ENCODE measurements around the gene NINJ1.
A peak's percentile ranks its signal among the peaks of the same experiment; 100 is the strongest.

The NINJ1 gene

GRCh38 chr9:93130861-93131481 is 3.1 kb downstream of the NINJ1 start:
- peak overlapping the region; percentile 67 for H3K27ac Mint-ChIP-seq
- no peaks in the 10 kb centered on the region for H3K27me3 Mint-ChIP-seq (ENCODE audit: low read depth)
- H3K4me1 Mint-ChIP-seq (ENCODE audit: low read depth), result peaks cover 55% of the 10 kb centered on the region
- no peaks in the 10 kb centered on the region for H3K9me3 Mint-ChIP-seq
- peaks cover 8% of the 10 kb centered on the region for H3K36me3 Mint-ChIP-seq (ENCODE audit: low read depth)
- H3K4me3 Mint-ChIP-seq, result no peak overlapping the region

- Mint-ChIP-seq H3K27ac (peak overlapping the region; percentile 67), H3K9me3 (no peaks in the 10 kb centered on the region), H3K4me3 (peak overlapping the region; percentile 44), H3K4me1 (ENCODE audit: low read depth) (peaks cover 55% of the 10 kb centered on the region), H3K36me3 (ENCODE audit: low read depth) (peaks cover 11% of the 10 kb centered on the region), H3K27me3 (ENCODE audit: low read depth) (no peaks in the 10 kb centered on the region)
Observed at GRCh38 chr9:93129691-93130500, 4.2 kb downstream of the NINJ1 start.

GRCh38 chr9:93129286-93129685 is 4.8 kb downstream of the NINJ1 start:
- H3K9me3 Mint-ChIP-seq, result no peaks in the 10 kb centered on the region
- H3K27ac Mint-ChIP-seq, result no peak overlapping the region
- H3K4me3 Mint-ChIP-seq, result no peak overlapping the region
- peaks cover 11% of the 10 kb centered on the region for H3K36me3 Mint-ChIP-seq (ENCODE audit: low read depth)
- H3K4me1 Mint-ChIP-seq (ENCODE audit: low read depth), result peaks cover 51% of the 10 kb centered on the region
- H3K27me3 Mint-ChIP-seq (ENCODE audit: low read depth), result no peaks in the 10 kb centered on the region

GRCh38 chr9:93128715-93129224 is 5.3 kb downstream of the NINJ1 start:
- Mint-ChIP-seq H3K27me3 (ENCODE audit: low read depth) (no peaks in the 10 kb centered on the region), H3K27ac (peak overlapping the region; percentile 23), H3K4me3 (no peak overlapping the region), H3K36me3 (ENCODE audit: low read depth) (peaks cover 14% of the 10 kb centered on the region), H3K9me3 (no peaks in the 10 kb centered on the region), H3K4me1 (ENCODE audit: low read depth) (peaks cover 51% of the 10 kb centered on the region)

GRCh38 chr9:93128011-93128714 is 5.9 kb downstream of the NINJ1 start:
- Mint-ChIP-seq H3K27ac (peak overlapping the region; percentile 23), H3K9me3 (no peaks in the 10 kb centered on the region), H3K4me1 (ENCODE audit: low read depth) (peaks cover 50% of the 10 kb centered on the region), H3K36me3 (ENCODE audit: low read depth) (peaks cover 14% of the 10 kb centered on the region), H3K4me3 (no peak overlapping the region), H3K27me3 (ENCODE audit: low read depth) (no peaks in the 10 kb centered on the region)

GRCh38 chr9:93127395-93127911 is 6.6 kb downstream of the NINJ1 start:
- H3K4me1 Mint-ChIP-seq (ENCODE audit: low read depth), result peaks cover 43% of the 10 kb centered on the region
- H3K4me3 Mint-ChIP-seq, result no peak overlapping the region
- H3K36me3 Mint-ChIP-seq (ENCODE audit: low read depth), result peaks cover 14% of the 10 kb centered on the region
- no peaks in the 10 kb centered on the region for H3K9me3 Mint-ChIP-seq
- peak overlapping the region; percentile 75 for H3K27ac Mint-ChIP-seq
- no peaks in the 10 kb centered on the region for H3K27me3 Mint-ChIP-seq (ENCODE audit: low read depth)

- H3K9me3 Mint-ChIP-seq, result no peaks in the 10 kb centered on the region
- H3K36me3 Mint-ChIP-seq (ENCODE audit: low read depth), result peaks cover 15% of the 10 kb centered on the region
- no peaks in the 10 kb centered on the region for H3K27me3 Mint-ChIP-seq (ENCODE audit: low read depth)
- H3K4me3 Mint-ChIP-seq, result no peak overlapping the region
- H3K27ac Mint-ChIP-seq, result peak overlapping the region; percentile 75
- peaks cover 40% of the 10 kb centered on the region for H3K4me1 Mint-ChIP-seq (ENCODE audit: low read depth)
Observed at GRCh38 chr9:93126825-93127368, 7.2 kb downstream of the NINJ1 start.

- H3K27me3 Mint-ChIP-seq (ENCODE audit: low read depth), result no peaks in the 10 kb centered on the region
- no peaks in the 10 kb centered on the region for H3K9me3 Mint-ChIP-seq
- peaks cover 35% of the 10 kb centered on the region for H3K4me1 Mint-ChIP-seq (ENCODE audit: low read depth)
- peaks cover 15% of the 10 kb centered on the region for H3K36me3 Mint-ChIP-seq (ENCODE audit: low read depth)
- peak overlapping the region; percentile 63 for H3K4me3 Mint-ChIP-seq
- peak overlapping the region; percentile 84 for H3K27ac Mint-ChIP-seq
Observed at GRCh38 chr9:93126151-93126781, 7.8 kb downstream of the NINJ1 start.

GRCh38 chr9:93125331-93125894 is 8.6 kb downstream of the NINJ1 start:
- H3K27me3 Mint-ChIP-seq (ENCODE audit: low read depth), result no peaks in the 10 kb centered on the region
- H3K9me3 Mint-ChIP-seq, result no peaks in the 10 kb centered on the region
- peaks cover 15% of the 10 kb centered on the region for H3K36me3 Mint-ChIP-seq (ENCODE audit: low read depth)
- H3K27ac Mint-ChIP-seq, result no peak overlapping the region
- peaks cover 28% of the 10 kb centered on the region for H3K4me1 Mint-ChIP-seq (ENCODE audit: low read depth)
- H3K4me3 Mint-ChIP-seq, result no peak overlapping the region

GRCh38 chr9:93124793-93125192 is 9.3 kb downstream of the NINJ1 start:
- H3K4me1 Mint-ChIP-seq (ENCODE audit: low read depth), result peaks cover 33% of the 10 kb centered on the region
- peaks cover 21% of the 10 kb centered on the region for H3K36me3 Mint-ChIP-seq (ENCODE audit: low read depth)

GRCh38 chr9:93123561-93124283 is 10.3 kb downstream of the NINJ1 start:
- Mint-ChIP-seq H3K27me3 (ENCODE audit: low read depth) (no peaks in the 10 kb centered on the region), H3K27ac (no peak overlapping the region), H3K9me3 (no peaks in the 10 kb centered on the region), H3K36me3 (ENCODE audit: low read depth) (peaks cover 22% of the 10 kb centered on the region), H3K4me3 (no peak overlapping the region), H3K4me1 (ENCODE audit: low read depth) (peaks cover 33% of the 10 kb centered on the region)

More at GRCh38 chr9:93124793-93125192, 9.3 kb downstream of the NINJ1 start:
- H3K27ac Mint-ChIP-seq, result no peak overlapping the region
- no peaks in the 10 kb centered on the region for H3K27me3 Mint-ChIP-seq (ENCODE audit: low read depth)
- H3K9me3 Mint-ChIP-seq, result no peaks in the 10 kb centered on the region
- no peak overlapping the region for H3K4me3 Mint-ChIP-seq

GRCh38 chr9:93122721-93123221 is 11.3 kb downstream of the NINJ1 start:
- no peaks in the 10 kb centered on the region for H3K27me3 Mint-ChIP-seq (ENCODE audit: low read depth)
- H3K27ac Mint-ChIP-seq, result no peak overlapping the region
- peaks cover 20% of the 10 kb centered on the region for H3K36me3 Mint-ChIP-seq (ENCODE audit: low read depth)
- peaks cover 31% of the 10 kb centered on the region for H3K4me1 Mint-ChIP-seq (ENCODE audit: low read depth)
- no peaks in the 10 kb centered on the region for H3K9me3 Mint-ChIP-seq
- H3K4me3 Mint-ChIP-seq, result no peak overlapping the region

Data from T-helper 1 cell treated with Interleukin-12 subunit alpha and Interleukin-12 subunit beta and Interleukin-4 antibody, amounts not matched to agents 30 μg/mL and 1 μg/mL, for 36 hours (primary cell).